Endodermal cell (in vitro differentiated cells): ENCODE results near the gene KIAA1328. TPM values are rescaled to one million over a fixed set of nuclear protein-coding genes. Genes with fewer than 3 reads are reported as not detected.

Experiments
- DNase-seq: peaks from one replicate; pipeline ENCODE4 v3.0.0-alpha.2; 2017
- H3K27ac ChIP-seq: 2 replicates; pipeline ENCODE4 v1.5.1; 2013; ENCODE audit warnings: mild to moderate bottlenecking, low read depth, low read length, moderate library complexity
- H3K27me3 ChIP-seq: 2 replicates; pipeline ENCODE4 v1.6.1; 2013; ENCODE audit warnings: mild to moderate bottlenecking, low read length, moderate library complexity; ENCODE audit not compliant: insufficient read depth, control insufficient read depth, poor library complexity, severe bottlenecking
- H3K36me3 ChIP-seq: 2 replicates; pipeline ENCODE4 v1.7.0; 2013; ENCODE audit warnings: mild to moderate bottlenecking, low read length, moderate library complexity; ENCODE audit not compliant: control insufficient read depth, insufficient read depth
- H3K4me1 ChIP-seq: one replicate; pipeline ENCODE4 v1.7.0; 2013; ENCODE audit warnings: low read length; ENCODE audit not compliant: control insufficient read depth, insufficient read depth
- H3K4me3 ChIP-seq: 2 replicates; pipeline ENCODE4 v1.5.1; 2013; ENCODE audit warnings: mild to moderate bottlenecking, low read length, moderate library complexity
- H3K9ac ChIP-seq: 2 replicates; pipeline ENCODE4 v1.6.1; 2013; ENCODE audit warnings: mild to moderate bottlenecking, low read length, moderate library complexity; ENCODE audit not compliant: poor library complexity, severe bottlenecking; ENCODE audit errors: extremely low read depth
- H3K9me3 ChIP-seq: 2 replicates; pipeline ENCODE4 v1.6.1; 2013; ENCODE audit warnings: mild to moderate bottlenecking, low read length, moderate library complexity; ENCODE audit not compliant: control insufficient read depth
- H3K27ac Mint-ChIP-seq: 2 replicates; pipeline ENCODE4 v1.8.0; 2020; ENCODE audit warnings: mixed read lengths
- H3K27me3 Mint-ChIP-seq: 2 replicates; pipeline ENCODE4 v1.8.0; 2021; ENCODE audit warnings: mild to moderate bottlenecking, mixed read lengths; ENCODE audit not compliant: insufficient read depth
- H3K36me3 Mint-ChIP-seq: 2 replicates; pipeline ENCODE4 v1.8.0; 2020; ENCODE audit warnings: low read depth, mixed read lengths
- H3K4me1 Mint-ChIP-seq: 2 replicates; pipeline ENCODE4 v1.8.0; 2020; ENCODE audit warnings: mixed read lengths
- H3K4me3 Mint-ChIP-seq: 2 replicates; pipeline ENCODE4 v1.8.0; 2020; ENCODE audit warnings: mild to moderate bottlenecking, moderate library complexity, mixed read lengths
- H3K9me3 Mint-ChIP-seq: 2 replicates; pipeline ENCODE4 v1.8.0; 2020; ENCODE audit warnings: mild to moderate bottlenecking, mixed read lengths
- CTCF ChIP-seq: fragments of 200-600 bp; sonication (generic); conservative IDR thresholded peaks from 2 replicates; pipeline ENCODE4 v1.5.0; 2021; ENCODE audit warnings: antibody characterized with exemption, mild to moderate bottlenecking
- WGBS, 2 experiments: methylation state at CpG; one replicate each; pipeline versions ENCODE4 v1.1.5 to v1.1.7; 2013; ENCODE audit warnings: missing lambda C conversion rate in 2 of 2, mixed read lengths in 1 of 2; ENCODE audit not compliant: insufficient coverage in 1 of 2, insufficient read length in 1 of 2; 5-methylcytosine and 5-hydroxymethylcytosine counted together
- total RNA-seq, 2 donors: library from RNA; stranded (reverse); fragmentation: NEBNext Ultra II Directional in 1 of 2; extraction: Animal tissue kit (Norgen Biotek cat#: 25700) in 1 of 2; gene quantifications; 2 replicates in 1 of 2; 3 replicates in 1 of 2; pipeline ENCODE4 v1.2.1, GENCODE V29; 2021

Gene KIAA1328
- total RNA-seq, 2 donors from 2014 or later = 7.6 to 8.4 TPM

GRCh38 chr18:37199741-37200140 lies 370.8 kb downstream of the KIAA1328 start:
- peaks cover 16% of the 10 kb centered on the region for H3K9me3 Mint-ChIP-seq
- no peak overlapping the region for H3K4me3 Mint-ChIP-seq
- H3K27me3 Mint-ChIP-seq = peaks cover 1% of the 10 kb centered on the region
- no peak overlapping the region for H3K27ac ChIP-seq
- H3K4me1 Mint-ChIP-seq = no peaks in the 10 kb centered on the region
- H3K27ac Mint-ChIP-seq = no peak overlapping the region
- H3K9me3 ChIP-seq = peaks cover 31% of the 10 kb centered on the region
- no peak overlapping the region for H3K4me3 ChIP-seq
- no peak for TF ChIP-seq CTCF
- no peak for DNase-seq
- no peak overlapping the region for H3K9ac ChIP-seq
- no peaks in the 10 kb centered on the region for H3K27me3 ChIP-seq
- no peaks in the 10 kb centered on the region for H3K4me1 ChIP-seq
- peaks cover 4% of the 10 kb centered on the region for H3K36me3 Mint-ChIP-seq
- WGBS, 2 experiments = 80 to 93% methylated on average over 1 to 2 of the region's 2 CpGs
- no peaks in the 10 kb centered on the region for H3K36me3 ChIP-seq

- WGBS, 2 experiments = 74% methylated on average over 1 of the region's 1 CpG; no CpG with 5 or more reads in 1 of the 2 experiments
- no peak overlapping the region for H3K4me3 Mint-ChIP-seq
Measured at GRCh38 chr18:37207343-37207742, 378.4 kb downstream of the KIAA1328 start.

GRCh38 chr18:37210781-37211180 lies 381.9 kb downstream of the KIAA1328 start:
- TF ChIP-seq CTCF = no peak
- Mint-ChIP-seq H3K36me3 (peaks cover 2% of the 10 kb centered on the region), H3K9me3 (peaks cover 25% of the 10 kb centered on the region), H3K4me1 (peaks cover 23% of the 10 kb centered on the region), H3K27ac (no peak overlapping the region), H3K4me3 (no peak overlapping the region), H3K27me3 (peaks cover 22% of the 10 kb centered on the region)
- Histone ChIP-seq H3K27ac (no peak overlapping the region), H3K9ac (no peak overlapping the region), H3K4me1 (peaks cover 12% of the 10 kb centered on the region), H3K36me3 (no peaks in the 10 kb centered on the region), H3K4me3 (peak overlapping the region; percentile 0), H3K9me3 (peaks cover 4% of the 10 kb centered on the region), H3K27me3 (no peaks in the 10 kb centered on the region)
- no peak for DNase-seq
- WGBS, 2 experiments = 80 to 86% methylated on average over 1 of the region's 1 CpG

More at GRCh38 chr18:37207343-37207742, 378.4 kb downstream of the KIAA1328 start:
- H3K4me3 ChIP-seq = no peak overlapping the region
- no peak overlapping the region for H3K9ac ChIP-seq
- H3K27ac ChIP-seq = no peak overlapping the region
- Mint-ChIP-seq H3K4me1 (peaks cover 23% of the 10 kb centered on the region), H3K9me3 (peaks cover 6% of the 10 kb centered on the region), H3K27me3 (no peaks in the 10 kb centered on the region), H3K27ac (no peak overlapping the region), H3K36me3 (peaks cover 2% of the 10 kb centered on the region)
- H3K4me1 ChIP-seq = peaks cover 12% of the 10 kb centered on the region
- DNase-seq = no peak
- no peaks in the 10 kb centered on the region for H3K27me3 ChIP-seq
- H3K36me3 ChIP-seq = no peaks in the 10 kb centered on the region
- H3K9me3 ChIP-seq = peaks cover 10% of the 10 kb centered on the region
- peak; percentile 75 for TF ChIP-seq CTCF
